Keratinocyte (primary cell): Measurements from ENCODE around the gene FCER2. TPM values are rescaled to one million over a fixed set of nuclear protein-coding genes. Genes with fewer than 3 reads are reported as not detected.

Source experiments
- DNase-seq: peaks from one replicate; pipeline ENCODE4 v3.0.0-alpha.2; 2011; ENCODE audit warnings: low read depth, missing footprints, low spot score
- FAIRE-seq: peaks from 2 replicates; lab custom pipeline; 2011; peaks lifted over from hg19 to GRCh38; lab: Jason Lieb, UNC
- H2AFZ ChIP-seq: 2 replicates; pipeline ENCODE4 v1.6.0; 2012; ENCODE audit warnings: low read length, control low read depth, inconsistent platforms; ENCODE audit not compliant: control insufficient read depth
- H3K27ac ChIP-seq: 2 replicates; pipeline ENCODE4 v1.5.1; 2011; ENCODE audit warnings: low read length; ENCODE audit not compliant: control insufficient read depth, insufficient read depth
- H3K27me3 ChIP-seq: 3 replicates; pipeline ENCODE4 v1.6.0; 2011; ENCODE audit warnings: low read length; ENCODE audit not compliant: control insufficient read depth, insufficient read depth; ENCODE audit errors: extremely low read depth
- H3K36me3 ChIP-seq, 2 experiments: 2 replicates in 1 of 2; 3 replicates in 1 of 2; pipeline ENCODE4 v1.5.1; 2011; ENCODE audit warnings: low read length in 2 of 2, mild to moderate bottlenecking in 1 of 2; ENCODE audit not compliant: control insufficient read depth in 2 of 2, insufficient read depth in 2 of 2; ENCODE audit errors: extremely low read depth in 1 of 2
- H3K4me1 ChIP-seq: 3 replicates; pipeline ENCODE4 v1.5.1; 2011; ENCODE audit warnings: low read length; ENCODE audit not compliant: control insufficient read depth, insufficient read depth; ENCODE audit errors: extremely low read depth
- H3K4me2 ChIP-seq: 3 replicates; pipeline ENCODE4 v1.6.0; 2011; ENCODE audit warnings: low read depth, low read length; ENCODE audit not compliant: control insufficient read depth, insufficient read depth; ENCODE audit errors: extremely low read depth
- H3K4me3 ChIP-seq, 3 experiments: fragments of 200-600 bp in 1 of 3; sonication (generic) in 1 of 3; 2 replicates in 2 of 3; 3 replicates in 1 of 3; pipeline ENCODE4 v1.5.1; 2011 to 2016; ENCODE audit warnings: low read length in 3 of 3, mild to moderate bottlenecking in 3 of 3, control low read depth in 2 of 3, inconsistent platforms in 1 of 3, low read depth in 1 of 3, mixed read lengths in 1 of 3, mixed run types in 1 of 3, moderate library complexity in 1 of 3; ENCODE audit not compliant: control insufficient read depth in 2 of 3, insufficient read depth in 2 of 3; ENCODE audit errors: extremely low read depth in 1 of 3
- H3K79me2 ChIP-seq: 2 replicates; pipeline ENCODE4 v1.6.0; 2012; ENCODE audit warnings: low read length; ENCODE audit not compliant: control insufficient read depth, insufficient read depth
- H3K9ac ChIP-seq: 3 replicates; pipeline ENCODE4 v1.6.0; 2011; ENCODE audit warnings: low read length; ENCODE audit not compliant: control insufficient read depth, insufficient read depth; ENCODE audit errors: extremely low read depth
- H3K9me1 ChIP-seq: 3 replicates; pipeline ENCODE4 v1.6.0; 2011; ENCODE audit warnings: low read length; ENCODE audit not compliant: control insufficient read depth, insufficient read depth; ENCODE audit errors: extremely low read depth
- H3K9me3 ChIP-seq: 2 replicates; pipeline ENCODE4 v1.5.1; 2012; ENCODE audit warnings: low read depth, low read length; ENCODE audit not compliant: control insufficient read depth
- H4K20me1 ChIP-seq: 3 replicates; pipeline ENCODE4 v1.6.0; 2011; ENCODE audit warnings: low read length; ENCODE audit not compliant: control insufficient read depth, insufficient read depth; ENCODE audit errors: extremely low read depth
- CTCF ChIP-seq, 3 experiments: IDR thresholded peaks in 1 of 3; conservative IDR thresholded peaks in 1 of 3; optimal IDR thresholded peaks in 1 of 3; 2 replicates in 2 of 3; 3 replicates in 1 of 3; pipeline versions ENCODE3 to v1.5.1; 2011; ENCODE audit warnings: low read length in 3 of 3, mild to moderate bottlenecking in 3 of 3, moderate library complexity in 2 of 3, control low read depth in 1 of 3, inconsistent platforms in 1 of 3; ENCODE audit not compliant: insufficient read depth in 2 of 3; ENCODE audit errors: extremely low read depth in 1 of 3
- EZH2 ChIP-seq: IDR thresholded peaks from one replicate; pipeline ENCODE4 v1.6.1; 2012; ENCODE audit warnings: inconsistent platforms, mild to moderate bottlenecking, low read length, moderate library complexity
- dilution Hi-C: fragments of 300-500 bp; cut with MboI; formaldehyde crosslinking; loops from one replicate; pipeline ENCODE4 v1.7.0; 2020; ENCODE audit warnings: low sequenced_read_pairs; ENCODE audit not compliant: extremely low pct_ligation_motif_present
- polyA plus RNA-seq, 5 experiments: library from polyadenylated mRNA; depleted of rRNA in 3 of 5; stranded (reverse) in 3 of 5; stranded (forward) in 1 of 5; unstranded in 1 of 5; fragments of >200 nt; gene quantifications; 1 replicate in 1 of 5; 2 replicates in 3 of 5; 3 replicates in 1 of 5; pipeline versions ENCODE4 v1.2.1 to v1.2.3, GENCODE V29; 2011 to 2012; ENCODE audit warnings: missing spikeins in 2 of 5, low read depth in 1 of 5, low replicate concordance in 1 of 5

Gene FCER2
- polyA plus RNA-seq, 1 donor (not counting 4 experiments of a cell fraction or from before 2014, with no cell fraction given), result not detected

GRCh38 chr19:7692417-7693088 is 9.4 kb downstream of the FCER2 start:
- H3K36me3 ChIP-seq, result no peaks in the 10 kb centered on the region
- no peak overlapping the region for H3K27ac ChIP-seq
- no peak overlapping the region for H3K4me3 ChIP-seq
- H3K9me3 ChIP-seq, result peaks cover 3% of the 10 kb centered on the region
- no peak overlapping the region for H3K4me2 ChIP-seq
- H3K9ac ChIP-seq, result no peak overlapping the region
- H3K27me3 ChIP-seq, result peaks cover 3% of the 10 kb centered on the region
- no peak for FAIRE-seq
- H3K4me1 ChIP-seq, result no peaks in the 10 kb centered on the region
- no peak for DNase-seq
- H3K79me2 ChIP-seq, result no peaks in the 10 kb centered on the region
- no peaks in the 10 kb centered on the region for H3K9me1 ChIP-seq
- dilution Hi-C loops, result no loop called here
- no peak overlapping the region for H2AFZ ChIP-seq
- no peaks in the 10 kb centered on the region for H4K20me1 ChIP-seq
- no peak for TF ChIP-seq CTCF (optimal IDR thresholded peaks at IDR 0.05 in 1 of 3, IDR thresholded peaks at IDR 0.05 in 1 of 3, conservative IDR thresholded peaks at IDR 0.05 in 1 of 3; ENCODE audit: extremely low read depth in 1 of 3, insufficient read depth in 2 of 3, low read length in 3 of 3)
- no peak for TF ChIP-seq EZH2

GRCh38 chr19:7691497-7691896 is 10.4 kb downstream of the FCER2 start:
- no peak for FAIRE-seq

More at GRCh38 chr19:7691497-7691896, 10.4 kb downstream of the FCER2 start:
- Histone ChIP-seq H3K36me3 (no peaks in the 10 kb centered on the region), H3K27me3 (no peaks in the 10 kb centered on the region), H3K9me3 (peaks cover 3% of the 10 kb centered on the region), H3K27ac (no peak overlapping the region), H3K4me1 (no peaks in the 10 kb centered on the region), H3K79me2 (no peaks in the 10 kb centered on the region), H4K20me1 (no peaks in the 10 kb centered on the region), H3K4me3 (no peak overlapping the region), H3K9me1 (no peaks in the 10 kb centered on the region), H3K9ac (no peak overlapping the region), H2AFZ (no peak overlapping the region), H3K4me2 (no peak overlapping the region)
- no peak for TF ChIP-seq CTCF (optimal IDR thresholded peaks at IDR 0.05 in 1 of 3, IDR thresholded peaks at IDR 0.05 in 1 of 3, conservative IDR thresholded peaks at IDR 0.05 in 1 of 3; ENCODE audit: extremely low read depth in 1 of 3, insufficient read depth in 2 of 3, low read length in 3 of 3)
- TF ChIP-seq EZH2, result no peak
- DNase-seq, result no peak
- dilution Hi-C loops, result no loop called here
